Astrocyte of the cerebellum (primary cell): ENCODE measurements around the gene ANKDD1A.

Experiments used
- DNase-seq: peaks from one replicate; pipeline ENCODE4 v3.0.0-alpha.2; 2011; ENCODE audit warnings: low read depth
- H3K4me3 ChIP-seq: 2 replicates; pipeline ENCODE4 v1.5.1; 2011; ENCODE audit warnings: mild to moderate bottlenecking, low read depth, low read length, moderate library complexity
- in situ Hi-C: cut with HindIII; loops from 2 replicates; pipeline ENCODE4 v1.10.0; 2017; ENCODE audit warnings: low sequenced_read_pairs
- TF ChIP-seq, protein P1 (sequence below): IDR thresholded peaks from 2 replicates; pipeline ENCODE4 v1.5.1; 2012; ENCODE audit warnings: low read length, low read depth, moderate library complexity, mild to moderate bottlenecking; ENCODE audit errors: missing control alignments

ANKDD1A gene

DNA sequence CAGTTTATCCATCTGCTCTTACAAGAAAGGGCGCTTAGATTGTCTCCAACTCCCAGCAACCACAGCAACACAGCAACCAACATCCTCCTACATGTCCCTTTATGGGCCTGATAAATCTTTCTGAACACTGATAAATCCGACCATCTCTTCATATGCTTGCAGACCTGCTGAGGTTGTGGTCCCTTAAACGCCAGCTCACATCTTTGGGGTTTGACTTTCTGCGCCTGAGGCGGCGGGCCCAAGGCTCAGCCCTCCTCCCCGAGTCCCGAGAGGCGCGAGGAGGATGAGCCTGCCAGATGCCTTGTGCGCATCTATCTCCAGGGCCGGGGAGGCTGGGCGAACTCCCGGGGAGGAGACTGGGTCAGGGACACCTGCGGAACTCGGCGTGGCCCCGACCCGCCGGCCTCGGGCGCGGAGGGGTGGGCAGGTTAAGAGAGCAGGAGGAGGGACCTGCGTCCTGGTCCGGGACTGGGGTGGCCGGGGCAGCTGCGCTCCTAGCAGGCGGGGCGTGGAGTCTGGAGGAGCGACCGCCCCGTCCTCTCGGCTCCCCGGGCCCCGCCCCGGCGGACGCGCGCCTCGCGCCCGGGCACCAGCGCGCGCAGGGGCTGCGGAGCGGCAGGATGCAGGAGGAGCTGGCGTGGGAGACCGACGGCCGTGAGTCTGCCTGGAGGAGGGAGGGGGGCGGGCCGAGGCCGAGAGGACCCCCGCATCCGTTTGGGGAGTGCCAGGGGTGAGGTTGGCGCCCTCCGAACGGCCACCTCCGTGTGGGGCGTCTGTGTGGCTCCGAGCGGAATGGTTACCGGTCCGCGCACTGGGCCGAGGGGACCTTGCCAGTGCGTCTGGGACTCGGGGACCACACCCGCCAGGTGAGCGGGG, at the start of gene ANKDD1A:
Gene ANKDD1A, plus strand, starts transcription at position 592 of the 876 bp plus-strand sequence. Its CDS starts 29 bp downstream, at position 621.
- DNase-seq: no peak
- H3K4me3 ChIP-seq: peak within 1 kb of the TSS; percentile 41
- in situ Hi-C loops: no loop called here
- TF ChIP-seq, protein P1, sequence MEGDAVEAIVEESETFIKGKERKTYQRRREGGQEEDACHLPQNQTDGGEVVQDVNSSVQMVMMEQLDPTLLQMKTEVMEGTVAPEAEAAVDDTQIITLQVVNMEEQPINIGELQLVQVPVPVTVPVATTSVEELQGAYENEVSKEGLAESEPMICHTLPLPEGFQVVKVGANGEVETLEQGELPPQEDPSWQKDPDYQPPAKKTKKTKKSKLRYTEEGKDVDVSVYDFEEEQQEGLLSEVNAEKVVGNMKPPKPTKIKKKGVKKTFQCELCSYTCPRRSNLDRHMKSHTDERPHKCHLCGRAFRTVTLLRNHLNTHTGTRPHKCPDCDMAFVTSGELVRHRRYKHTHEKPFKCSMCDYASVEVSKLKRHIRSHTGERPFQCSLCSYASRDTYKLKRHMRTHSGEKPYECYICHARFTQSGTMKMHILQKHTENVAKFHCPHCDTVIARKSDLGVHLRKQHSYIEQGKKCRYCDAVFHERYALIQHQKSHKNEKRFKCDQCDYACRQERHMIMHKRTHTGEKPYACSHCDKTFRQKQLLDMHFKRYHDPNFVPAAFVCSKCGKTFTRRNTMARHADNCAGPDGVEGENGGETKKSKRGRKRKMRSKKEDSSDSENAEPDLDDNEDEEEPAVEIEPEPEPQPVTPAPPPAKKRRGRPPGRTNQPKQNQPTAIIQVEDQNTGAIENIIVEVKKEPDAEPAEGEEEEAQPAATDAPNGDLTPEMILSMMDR: no peak

DNA sequence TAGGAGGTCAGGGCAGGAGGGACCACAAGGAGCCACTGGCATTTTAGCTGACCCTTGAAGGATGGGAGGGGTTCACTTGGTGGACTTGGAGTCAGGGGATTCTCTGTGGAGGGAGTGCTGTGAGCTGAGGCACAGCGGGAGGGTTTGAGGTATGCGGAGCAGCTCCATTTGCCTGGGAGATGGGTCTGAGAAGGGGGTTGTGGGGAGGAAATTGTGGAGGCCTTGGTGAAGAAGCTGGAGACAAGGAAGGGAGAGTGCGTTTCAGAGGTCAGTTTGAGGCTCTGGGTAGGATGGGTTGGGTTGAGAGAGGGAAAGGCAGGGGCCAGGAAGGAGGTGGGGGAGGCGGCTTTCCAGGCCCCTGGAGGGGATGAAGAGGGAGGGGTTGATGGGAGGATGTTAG, 49.7 kb upstream of the ANKDD1A start:
- no peak overlapping the region for H3K4me3 ChIP-seq
- TF ChIP-seq, protein P1: no peak
- in situ Hi-C loops: no loop called here
- no peak for DNase-seq

- TF ChIP-seq, protein P1: no peak
- DNase-seq: no peak
- in situ Hi-C loops: no loop called here
- no peak overlapping the region for H3K4me3 ChIP-seq
Measured at GRCh38 chr15:64862408-64862807, 49.3 kb upstream of the ANKDD1A start.

- no peak for DNase-seq
- in situ Hi-C loops: no loop called here
- TF ChIP-seq, protein P1: no peak
- H3K4me3 ChIP-seq: no peak overlapping the region
Measured at GRCh38 chr15:64864068-64864467, 47.6 kb upstream of the ANKDD1A start.

DNA sequence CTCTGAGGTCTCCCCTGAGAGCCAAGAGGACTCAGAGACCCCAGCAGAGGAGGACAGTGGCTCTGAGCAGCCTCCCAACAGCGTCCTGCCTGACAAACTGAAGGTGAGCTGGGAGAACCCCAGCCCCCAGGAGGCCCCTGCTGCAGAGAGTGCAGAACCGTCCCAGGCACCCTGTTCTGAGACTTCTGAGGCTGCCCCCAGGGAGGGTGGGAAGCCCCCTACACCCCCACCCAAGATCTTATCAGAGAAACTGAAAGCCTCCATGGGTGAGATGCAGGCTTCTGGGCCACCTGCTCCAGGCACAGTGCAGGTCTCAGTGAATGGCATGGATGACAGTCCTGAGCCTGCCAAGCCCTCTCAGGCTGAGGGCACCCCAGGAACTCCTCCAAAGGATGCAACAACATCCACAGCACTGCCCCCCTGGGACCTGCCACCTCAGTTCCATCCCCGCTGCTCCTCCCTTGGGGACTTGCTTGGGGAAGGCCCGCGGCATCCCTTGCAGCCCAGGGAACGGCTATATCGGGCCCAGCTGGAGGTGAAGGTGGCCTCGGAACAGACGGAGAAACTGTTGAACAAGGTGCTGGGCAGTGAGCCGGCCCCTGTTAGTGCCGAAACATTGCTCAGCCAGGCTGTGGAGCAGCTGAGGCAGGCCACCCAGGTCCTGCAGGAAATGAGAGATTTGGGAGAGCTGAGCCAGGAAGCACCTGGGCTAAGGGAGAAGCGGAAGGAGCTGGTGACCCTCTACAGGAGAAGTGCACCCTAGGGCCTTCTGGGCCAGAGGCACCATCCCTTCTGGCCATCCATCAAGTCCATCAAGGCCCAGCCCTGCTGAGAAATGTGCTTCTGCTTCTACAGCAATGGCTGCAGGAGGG, 46.3 kb upstream of the ANKDD1A start:
- in situ Hi-C loops: no loop called here
- H3K4me3 ChIP-seq: no peak overlapping the region
- TF ChIP-seq, protein P1: no peak
- DNase-seq: no peak

- TF ChIP-seq, protein P1: no peak
- DNase-seq: peak; percentile 95
- H3K4me3 ChIP-seq: no peak overlapping the region
- in situ Hi-C loops: no loop called here
Measured at GRCh38 chr15:64865998-64866520, 45.6 kb upstream of the ANKDD1A start.
